H1 (cell line): ENCODE results near the gene PRKAB2. TPM values are rescaled to one million over a fixed set of nuclear protein-coding genes. Genes with fewer than 3 reads are reported as not detected.

Experiments
- CTCF ChIA-PET: fragments of 300-600 bp; sonication (Branson Sonifier 250); formaldehyde crosslinking; loops from one replicate; lab custom pipeline; 2021; ENCODE audit not compliant: partially characterized antibody; lab: Charles Lee
- POLR2A ChIA-PET: fragments of 300-600 bp; sonication (Branson Sonifier 250); formaldehyde crosslinking; loops from one replicate; lab custom pipeline; 2021; ENCODE audit warnings: inconsistent platforms; ENCODE audit not compliant: partially characterized antibody; lab: Charles Lee
- DNase-seq, 2 experiments: peaks; one replicate each; pipeline versions ENCODE4 v3.0.0 to v3.0.0-alpha.2; 2010 to 2022; ENCODE audit warnings: low spot score in 2 of 2, low read depth in 1 of 2, mixed read lengths in 1 of 2
- FAIRE-seq: peaks from 2 replicates; lab custom pipeline; 2011; peaks lifted over from hg19 to GRCh38; lab: Jason Lieb, UNC
- H2AFZ ChIP-seq: 2 replicates; pipeline ENCODE4 v1.8.1; 2012; ENCODE audit warnings: low read length, inconsistent platforms
- H2AK5ac ChIP-seq: 2 replicates; pipeline ENCODE4 v1.6.1; 2013; ENCODE audit warnings: low read depth, low read length
- H2BK120ac ChIP-seq: replicated peaks from 2 replicates; pipeline ENCODE3; 2013; ENCODE audit warnings: low read depth, low read length, inconsistent platforms
- H2BK12ac ChIP-seq: 2 replicates; pipeline ENCODE4 v1.6.1; 2013; ENCODE audit warnings: low read depth, low read length
- H2BK15ac ChIP-seq: 2 replicates; pipeline ENCODE4 v1.6.1; 2013; ENCODE audit warnings: low read length
- H2BK20ac ChIP-seq: 2 replicates; pipeline ENCODE4 v1.6.1; 2013; ENCODE audit warnings: low read length
- H2BK5ac ChIP-seq: 2 replicates; pipeline ENCODE4 v1.6.1; 2013; ENCODE audit warnings: low read depth, low read length
- H3K14ac ChIP-seq: 2 replicates; pipeline ENCODE4 v1.6.1; 2013; ENCODE audit warnings: inconsistent platforms; ENCODE audit not compliant: insufficient read length
- H3K18ac ChIP-seq: 2 replicates; pipeline ENCODE4 v1.6.1; 2013; ENCODE audit warnings: low read length; ENCODE audit errors: extremely low read depth
- H3K23ac ChIP-seq: 2 replicates; pipeline ENCODE4 v1.6.1; 2013; ENCODE audit warnings: inconsistent platforms; ENCODE audit not compliant: insufficient read length
- H3K23me2 ChIP-seq: 2 replicates; pipeline ENCODE4 v1.6.1; 2013; ENCODE audit warnings: low read depth, low read length
- H3K27ac ChIP-seq: 2 replicates; pipeline ENCODE4 v1.6.1; 2011; ENCODE audit warnings: low read depth, low read length, inconsistent platforms
- H3K27me3 ChIP-seq, 4 experiments: replicated peaks in 1 of 4; 1 replicate in 1 of 4; 2 replicates in 3 of 4; pipeline versions ENCODE4 v1.6.1 to v1.8.1; 2011 to 2013; ENCODE audit warnings: low read length in 3 of 4, mild to moderate bottlenecking in 3 of 4, inconsistent platforms in 2 of 4, mixed read lengths in 2 of 4, moderate library complexity in 1 of 4; ENCODE audit not compliant: control insufficient read depth in 3 of 4, insufficient read depth in 3 of 4; ENCODE audit errors: extremely low read depth in 1 of 4
- H3K36me3 ChIP-seq, 4 experiments: 2 replicates each; pipeline versions ENCODE4 v1.6.1 to v1.8.1; 2011 to 2013; ENCODE audit warnings: mild to moderate bottlenecking in 4 of 4, low read length in 3 of 4, moderate library complexity in 2 of 4, control low read depth in 1 of 4, inconsistent platforms in 1 of 4; ENCODE audit not compliant: insufficient read depth in 4 of 4, control insufficient read depth in 2 of 4
- H3K4ac ChIP-seq: replicated peaks from 2 replicates; pipeline ENCODE3; 2013; ENCODE audit warnings: low read length, low read depth, mixed read lengths, inconsistent platforms; ENCODE audit not compliant: insufficient read length
- H3K4me1 ChIP-seq, 4 experiments: replicated peaks in 1 of 4; 1 replicate in 1 of 4; 2 replicates in 3 of 4; pipeline versions ENCODE4 v1.6.1 to v1.8.1; 2011 to 2013; ENCODE audit warnings: low read length in 3 of 4, inconsistent platforms in 2 of 4, mixed read lengths in 1 of 4; ENCODE audit not compliant: insufficient read depth in 4 of 4, control insufficient read depth in 3 of 4
- H3K4me2 ChIP-seq, 2 experiments: 2 replicates each; pipeline versions ENCODE4 v1.6.1 to v1.8.1; 2011 to 2013; ENCODE audit warnings: low read depth in 2 of 2, low read length in 2 of 2, control low read depth in 1 of 2, inconsistent platforms in 1 of 2, mild to moderate bottlenecking in 1 of 2; ENCODE audit not compliant: insufficient read depth in 1 of 2
- H3K4me3 ChIP-seq, 4 experiments: fragments of 200-600, 300-600 bp in 1 of 4; sonication (generic), shearing (Covaris generic), sonication (Bioruptor Twin) in 1 of 4; 2 replicates each; pipeline versions ENCODE4 v1.5.1 to v1.8.1; 2011 to 2016; ENCODE audit warnings: low read length in 4 of 4, low read depth in 3 of 4, control low read depth in 2 of 4, inconsistent platforms in 2 of 4, mild to moderate bottlenecking in 2 of 4, mixed read lengths in 1 of 4, moderate library complexity in 1 of 4; ENCODE audit not compliant: insufficient read depth in 2 of 4; ENCODE audit errors: extremely low read depth in 1 of 4
- H3K56ac ChIP-seq: replicated peaks from 2 replicates; pipeline ENCODE3; 2013; ENCODE audit warnings: low read depth, mild to moderate bottlenecking, mixed read lengths, low read length, inconsistent platforms; ENCODE audit not compliant: insufficient read length
- H3K79me1 ChIP-seq: 2 replicates; pipeline ENCODE4 v1.6.1; 2013; ENCODE audit warnings: low read depth, low read length, control low read depth
- H3K79me2 ChIP-seq, 2 experiments: 2 replicates each; pipeline versions ENCODE4 v1.6.1 to v1.8.1; 2012 to 2013; ENCODE audit warnings: low read length in 2 of 2, mild to moderate bottlenecking in 2 of 2, inconsistent platforms in 1 of 2; ENCODE audit not compliant: insufficient read depth in 2 of 2, control insufficient read depth in 1 of 2
- H3K9ac ChIP-seq, 4 experiments: replicated peaks in 1 of 4; 1 replicate in 1 of 4; 2 replicates in 3 of 4; pipeline versions ENCODE4 v1.6.1 to v1.8.1; 2011 to 2013; ENCODE audit warnings: low read depth in 3 of 4, low read length in 3 of 4, control low read depth in 2 of 4, mild to moderate bottlenecking in 2 of 4, moderate library complexity in 2 of 4, inconsistent platforms in 1 of 4; ENCODE audit errors: extremely low read depth in 1 of 4
- H3K9me3 ChIP-seq, 2 experiments: 2 replicates each; pipeline versions ENCODE4 v1.6.1 to v1.8.1; 2012 to 2013; ENCODE audit warnings: mild to moderate bottlenecking in 2 of 2, moderate library complexity in 2 of 2, control low read depth in 1 of 2, inconsistent platforms in 1 of 2, low read depth in 1 of 2, low read length in 1 of 2, mixed read lengths in 1 of 2; ENCODE audit not compliant: insufficient read depth in 2 of 2
- H4K20me1 ChIP-seq, 2 experiments: replicated peaks in 1 of 2; 2 replicates each; pipeline versions ENCODE3 to v1.8.1; 2011 to 2013; ENCODE audit warnings: inconsistent platforms in 2 of 2, low read length in 2 of 2, mild to moderate bottlenecking in 1 of 2; ENCODE audit not compliant: insufficient read depth in 2 of 2, control insufficient read depth in 1 of 2
- H4K5ac ChIP-seq: 2 replicates; pipeline ENCODE4 v1.6.1; 2013; ENCODE audit warnings: low read length, low read depth, mixed read lengths, inconsistent platforms; ENCODE audit not compliant: insufficient read length
- H4K8ac ChIP-seq: 2 replicates; pipeline ENCODE4 v1.8.0; 2013; ENCODE audit warnings: mild to moderate bottlenecking, moderate library complexity, low read length, inconsistent platforms; ENCODE audit not compliant: insufficient read depth; ENCODE audit errors: extremely low read depth
- H4K91ac ChIP-seq: replicated peaks from 2 replicates; pipeline ENCODE3; 2013; ENCODE audit warnings: low read length, mixed read lengths, inconsistent platforms; ENCODE audit not compliant: insufficient read length
- CBX8 ChIP-seq: fragments of 300-800, 300-1000 bp; sonication (generic); IDR thresholded peaks from 2 replicates; pipeline ENCODE4 v1.7.1; 2016; ENCODE audit warnings: low read depth, low read length, borderline replicate concordance
- CTCF ChIP-seq, 3 experiments: IDR thresholded peaks; 1 replicate in 2 of 3; 2 replicates in 1 of 3; pipeline versions ENCODE4 v1.5.1 to v1.6.1; 2011; ENCODE audit warnings: low read length in 3 of 3, mild to moderate bottlenecking in 3 of 3, inconsistent platforms in 2 of 3, low read depth in 1 of 3, moderate library complexity in 1 of 3; ENCODE audit not compliant: insufficient read depth in 1 of 3; ENCODE audit errors: control extremely low read depth in 1 of 3
- EGR1 ChIP-seq: IDR thresholded peaks from 2 replicates; pipeline ENCODE4 v1.6.1; 2011; ENCODE audit warnings: low read depth, low read length, borderline replicate concordance
- JUND ChIP-seq: IDR thresholded peaks from 2 replicates; pipeline ENCODE4 v1.6.1; 2011; ENCODE audit warnings: mild to moderate bottlenecking, improper control_type of control experiment, low read length
- KDM4A ChIP-seq: IDR thresholded peaks from one replicate; pipeline ENCODE4 v1.7.1; 2012; ENCODE audit warnings: low read depth, mild to moderate bottlenecking, moderate library complexity, low read length, inconsistent platforms; ENCODE audit not compliant: severe bottlenecking
- RNF2 ChIP-seq: fragments of 200-900, 300-1000 bp; sonication (generic); IDR thresholded peaks from 2 replicates; pipeline ENCODE4 v1.7.1; 2016; ENCODE audit warnings: borderline replicate concordance, low read depth, mild to moderate bottlenecking, antibody characterized with exemption, low read length; ENCODE audit not compliant: poor library complexity, severe bottlenecking; ENCODE audit errors: missing control alignments
- RXRA ChIP-seq: IDR thresholded peaks from 2 replicates; pipeline ENCODE4 v1.6.1; 2011; ENCODE audit warnings: low read depth, mild to moderate bottlenecking, low read length, moderate library complexity; ENCODE audit not compliant: insufficient read depth
- SP2 ChIP-seq: IDR thresholded peaks from 2 replicates; pipeline ENCODE4 v1.6.1; 2012; ENCODE audit warnings: mild to moderate bottlenecking, low read length, inconsistent platforms
- TAF7 ChIP-seq: optimal IDR thresholded peaks from 2 replicates; pipeline ENCODE3; 2011; ENCODE audit warnings: low read depth, mild to moderate bottlenecking, inconsistent platforms, low read length, moderate library complexity, borderline replicate concordance
- WGBS, 2 experiments: shearing (Covaris generic) in 1 of 2; methylation state at CpG; one replicate each; pipeline versions ENCODE4 v1.1.6 to v1.1.7; 2013 to 2015; ENCODE audit warnings: low lambda C conversion rate in 2 of 2, mixed read lengths in 2 of 2, inconsistent platforms in 1 of 2, low coverage in 1 of 2, missing lambda C conversion rate in 1 of 2; ENCODE audit not compliant: insufficient replicate concordance in 2 of 2, insufficient coverage in 1 of 2, insufficient read length in 1 of 2; ENCODE audit errors: extremely low coverage in 1 of 2, missing lambda C conversion rate in 1 of 2; 5-methylcytosine and 5-hydroxymethylcytosine counted together
- polyA plus RNA-seq, 7 experiments: library from polyadenylated mRNA; depleted of rRNA in 3 of 7; stranded (reverse) in 5 of 7; unstranded in 2 of 7; fragments of >200 nt in 5 of 7; fragments of 200-250 nt in 2 of 7; gene quantifications; 1 replicate in 5 of 7; 2 replicates in 1 of 7; 4 replicates in 1 of 7; pipeline versions ENCODE4 v1.2.1 to v1.2.3, GENCODE V29; 2011 to 2013; ENCODE audit warnings: missing spikeins in 2 of 7, mixed read lengths in 2 of 7
- total RNA-seq: library from RNA; stranded (reverse); fragmentation: NEBNext Ultra II Directional; extraction: Animal tissue kit (Norgen Biotek cat#: 25700); gene quantifications from 2 replicates; pipeline ENCODE4 v1.2.1, GENCODE V29; 2021

The PRKAB2 gene
- total and polyA plus RNA-seq, 2 of the 8 experiments (the other 6 are each of a cell fraction or from before 2014, with no cell fraction given), result 15.0 to 18.9 TPM

- DNase-seq, result no peak
- H2BK15ac ChIP-seq, result no peak overlapping the region
- no peak overlapping the region for H2BK120ac ChIP-seq
- no peak overlapping the region for H4K91ac ChIP-seq
- H2BK5ac ChIP-seq, result no peak overlapping the region
- ChIA-PET CTCF (no interaction called here), POLR2A (interaction anchor here (1.4 kb wide), 1 partner anchor 127 kb away, joined by 4 read pairs; no protein-coding TSS in a partner anchor)
- no peak overlapping the region for H3K14ac ChIP-seq
- no peak overlapping the region for H2AFZ ChIP-seq
- H4K8ac ChIP-seq, result no peak overlapping the region
- no peak overlapping the region for H2BK12ac ChIP-seq
- no peaks in the 10 kb centered on the region for H3K4me1 ChIP-seq
- H3K9me3 ChIP-seq, result no peaks in the 10 kb centered on the region
- no peak overlapping the region for H3K9ac ChIP-seq
- no peaks in the 10 kb centered on the region for H3K27me3 ChIP-seq
- H4K5ac ChIP-seq, result no peak overlapping the region
- FAIRE-seq, result no peak
- no peaks in the 10 kb centered on the region for H3K79me2 ChIP-seq
- no peak overlapping the region for H3K18ac ChIP-seq
- H2BK20ac ChIP-seq, result no peak overlapping the region
- no peak overlapping the region for H3K4me2 ChIP-seq
- H3K79me1 ChIP-seq, result no peaks in the 10 kb centered on the region
- no peak overlapping the region for H2AK5ac ChIP-seq
- H3K56ac ChIP-seq, result no peak overlapping the region
- H3K36me3 ChIP-seq, result no peaks in the 10 kb centered on the region
- H4K20me1 ChIP-seq, result no peaks in the 10 kb centered on the region
- 85% methylated on average over 2 of the region's 2 CpGs; no CpG with 5 or more reads in 1 of the 2 experiments for WGBS, 2 experiments
- no peaks in the 10 kb centered on the region for H3K23me2 ChIP-seq
- no peak overlapping the region for H3K4me3 ChIP-seq
- no peak overlapping the region for H3K23ac ChIP-seq
- no peak overlapping the region for H3K27ac ChIP-seq
- H3K4ac ChIP-seq, result no peak overlapping the region
- TF ChIP-seq CTCF (IDR thresholded peaks at IDR 0.05; ENCODE audit: control extremely low read depth in 1 of 3, insufficient read depth in 1 of 3, low read depth in 1 of 3, low read length in 3 of 3) (no peak), EGR1 (no peak), CBX8 (no peak), SP2 (no peak), RXRA (no peak), JUND (no peak), KDM4A (no peak), TAF7 (no peak), RNF2 (no peak)
These were observed 38.7 kb upstream of the PRKAB2 start for GRCh38 chr1:147210987-147211386.
